HFFc6 (cell line): ENCODE data around the gene NECTIN2. TPM values are rescaled to one million over a fixed set of nuclear protein-coding genes. Genes with fewer than 3 reads are reported as not detected.
"Not testable (repeated sequence)": the region's sequence is repeated elsewhere in the genome, so short reads cannot be mapped to it uniquely, and the experiment has no call there.

ENCODE experiments used
- DNase-seq: peaks from one replicate; pipeline ENCODE4 v3.0.0-alpha.2; 2018
- H3K27ac Mint-ChIP-seq: 2 replicates; pipeline ENCODE4 v1.8.0; 2020; ENCODE audit warnings: mild to moderate bottlenecking, mixed read lengths
- H3K27me3 Mint-ChIP-seq: 2 replicates; pipeline ENCODE4 v1.8.0; 2021; ENCODE audit warnings: mild to moderate bottlenecking, moderate library complexity, mixed read lengths; ENCODE audit not compliant: insufficient read depth
- H3K36me3 Mint-ChIP-seq: 2 replicates; pipeline ENCODE4 v1.8.0; 2021; ENCODE audit warnings: low read depth, mixed read lengths
- H3K4me1 Mint-ChIP-seq: 2 replicates; pipeline ENCODE4 v1.8.0; 2020; ENCODE audit warnings: low read depth, mixed read lengths
- H3K4me3 Mint-ChIP-seq: 2 replicates; pipeline ENCODE4 v1.8.0; 2020; ENCODE audit warnings: mild to moderate bottlenecking, moderate library complexity, mixed read lengths
- H3K9me3 Mint-ChIP-seq: 2 replicates; pipeline ENCODE4 v1.8.0; 2020; ENCODE audit warnings: mild to moderate bottlenecking, mixed read lengths
- CTCF ChIP-seq: fragments of 200-600 bp; sonication (generic); IDR thresholded peaks from 2 replicates; pipeline ENCODE4 v1.5.0; 2021; ENCODE audit warnings: antibody characterized with exemption, mild to moderate bottlenecking
- total RNA-seq, 6 experiments: library from RNA; stranded (reverse); fragmentation: NEBNext Ultra II Directional; extraction: Animal tissue kit (Norgen Biotek cat#: 25700); gene quantifications; 2 replicates in 1 of 6; 3 replicates in 5 of 6; pipeline ENCODE4 v1.2.3, GENCODE V29; 2021

Gene NECTIN2
- total RNA-seq, 6 experiments from 2014 or later, result 126 to 152 (median 148) TPM

DNA sequence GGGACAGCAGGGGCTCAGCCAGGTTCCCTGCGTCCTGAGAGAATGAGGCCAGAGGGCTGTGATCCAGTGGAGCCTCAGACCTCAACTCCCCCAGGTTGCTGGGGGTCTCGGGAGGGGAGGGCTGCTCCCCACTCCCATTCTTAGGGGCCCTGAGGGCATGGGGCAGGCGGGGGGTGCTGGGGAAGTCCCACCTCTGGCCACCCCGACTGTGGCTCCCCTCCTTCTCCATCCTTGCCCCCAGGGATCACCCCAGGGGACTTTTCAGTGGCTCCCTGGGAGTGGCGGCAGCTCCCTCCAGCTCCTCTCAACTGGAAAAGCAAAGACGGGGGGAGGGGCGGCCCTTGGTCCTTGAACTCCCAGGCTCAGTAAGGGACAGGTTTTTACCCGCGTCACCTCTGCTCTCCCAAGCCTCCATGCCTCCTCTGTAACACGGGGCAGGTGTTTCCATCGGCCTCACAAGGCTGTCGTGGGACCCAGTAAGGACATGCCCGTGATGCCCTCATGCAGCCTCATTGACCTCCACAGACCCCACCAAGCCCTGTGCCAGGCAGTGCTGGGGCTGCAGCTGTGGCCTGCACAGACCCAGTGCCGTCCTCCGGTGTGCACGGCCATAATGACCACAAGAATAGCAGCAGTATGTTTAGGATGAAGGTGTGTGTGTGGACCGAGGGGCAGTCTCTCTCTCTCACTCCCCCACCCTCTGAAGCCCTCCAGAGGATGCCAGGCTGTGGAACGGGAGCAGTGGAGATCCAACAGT, 33.4 kb downstream of the NECTIN2 start:
- peaks cover 31% of the 10 kb centered on the region for H3K36me3 Mint-ChIP-seq
- H3K9me3 Mint-ChIP-seq, result no peaks in the 10 kb centered on the region
- H3K27ac Mint-ChIP-seq, result no peak overlapping the region
- DNase-seq, result no peak
- H3K4me1 Mint-ChIP-seq, result peaks cover 24% of the 10 kb centered on the region
- no peak for TF ChIP-seq CTCF
- H3K27me3 Mint-ChIP-seq, result no peaks in the 10 kb centered on the region; the same call in 1 of the 2 replicates
- H3K4me3 Mint-ChIP-seq, result no peak overlapping the region

- no peak for TF ChIP-seq CTCF
- DNase-seq, result no peak
- Mint-ChIP-seq H3K4me3 (no peak overlapping the region), H3K4me1 (peaks cover 10% of the 10 kb centered on the region), H3K27ac (peak overlapping the region; percentile 19; the same call in 1 of the 2 replicates), H3K27me3 (no peaks in the 10 kb centered on the region; the same call in 1 of the 2 replicates), H3K36me3 (peaks cover 12% of the 10 kb centered on the region), H3K9me3 (no peaks in the 10 kb centered on the region)
Measured at GRCh38 chr19:44882063-44882462, 36.0 kb downstream of the NECTIN2 start.

- H3K4me1 Mint-ChIP-seq, result peaks cover 10% of the 10 kb centered on the region
- DNase-seq, H3K9me3 Mint-ChIP-seq, H3K4me3 Mint-ChIP-seq, H3K27me3 Mint-ChIP-seq, H3K27ac Mint-ChIP-seq: not testable (repeated sequence)
- H3K36me3 Mint-ChIP-seq, result peaks cover 16% of the 10 kb centered on the region
Measured at GRCh38 chr19:44882619-44883397, 36.7 kb downstream of the NECTIN2 start.

GRCh38 chr19:44883922-44884321, 37.8 kb downstream of the NECTIN2 start:
- no peak for TF ChIP-seq CTCF
- Mint-ChIP-seq H3K4me3 (peak overlapping the region; percentile 45; the same call in 1 of the 2 replicates), H3K27ac (peak overlapping the region; percentile 42; the same call in 1 of the 2 replicates), H3K9me3 (no peaks in the 10 kb centered on the region), H3K36me3 (peaks cover 24% of the 10 kb centered on the region), H3K27me3 (peaks cover under 1% of the 10 kb centered on the region; the same call in 1 of the 2 replicates), H3K4me1 (peaks cover 11% of the 10 kb centered on the region)
- no peak for DNase-seq

GRCh38 chr19:44884566-44884965, 38.5 kb downstream of the NECTIN2 start:
- no peak overlapping the region for H3K4me3 Mint-ChIP-seq
- no peak for DNase-seq

More at GRCh38 chr19:44884566-44884965, 38.5 kb downstream of the NECTIN2 start:
- Mint-ChIP-seq H3K36me3 (peaks cover 28% of the 10 kb centered on the region), H3K27me3 (peaks cover 4% of the 10 kb centered on the region; the same call in 1 of the 2 replicates), H3K4me1 (peaks cover 17% of the 10 kb centered on the region), H3K9me3 (no peaks in the 10 kb centered on the region), H3K27ac (peak overlapping the region; percentile 42)
- no peak for TF ChIP-seq CTCF
